Neural cell (in vitro differentiated cells): ENCODE results near the gene EXOC4. TPM values are rescaled to one million over a fixed set of nuclear protein-coding genes. Genes with fewer than 3 reads are reported as not detected.

ENCODE experiments used
- H2AFZ ChIP-seq: fragments of 200-600, 300-800 bp; sonication (generic), shearing (Covaris generic); 2 replicates; pipeline ENCODE4 v1.6.0; 2014; ENCODE audit warnings: low read depth, mild to moderate bottlenecking, antibody characterized with exemption, low read length, moderate library complexity
- H3F3A ChIP-seq: fragments of 200-600 bp; shearing (Covaris generic); 2 replicates; pipeline ENCODE4 v1.6.1; 2016; ENCODE audit warnings: mild to moderate bottlenecking, moderate library complexity, mixed read lengths, antibody characterized with exemption, low read length; ENCODE audit not compliant: insufficient read depth, poor library complexity, severe bottlenecking
- H3K27ac ChIP-seq: fragments of 200-600, 300-800 bp; sonication (generic), shearing (Covaris generic); 2 replicates; pipeline ENCODE4 v1.5.1; 2014; ENCODE audit warnings: mild to moderate bottlenecking, low read length, moderate library complexity
- H3K27me3 ChIP-seq: fragments of 300-800, 200-600 bp; sonication (generic), shearing (Covaris generic); 2 replicates; pipeline ENCODE4 v1.6.0; 2014; ENCODE audit warnings: mild to moderate bottlenecking, low read depth, low read length, moderate library complexity; ENCODE audit not compliant: insufficient read depth
- H3K36me3 ChIP-seq: fragments of 300-800, 200-600 bp; sonication (generic), shearing (Covaris generic); 2 replicates; pipeline ENCODE4 v1.5.1; 2014; ENCODE audit warnings: mild to moderate bottlenecking, antibody characterized with exemption, low read length, moderate library complexity; ENCODE audit not compliant: insufficient read depth
- H3K4me2 ChIP-seq: fragments of 300-800, 200-600 bp; sonication (generic), shearing (Covaris generic); 2 replicates; pipeline ENCODE4 v1.6.0; 2014; ENCODE audit warnings: mild to moderate bottlenecking, low read length
- H3K4me3 ChIP-seq: fragments of 300-800, 200-600 bp; sonication (generic), shearing (Covaris generic); 2 replicates; pipeline ENCODE4 v1.5.1; 2014; ENCODE audit warnings: mild to moderate bottlenecking, low read length, moderate library complexity
- H3K79me2 ChIP-seq: fragments of 200-600 bp; shearing (Covaris generic); replicated peaks from 2 replicates; pipeline ENCODE4 v1.6.0; 2014; ENCODE audit warnings: mild to moderate bottlenecking, low read length, moderate library complexity; ENCODE audit not compliant: insufficient read depth
- H3K9ac ChIP-seq: fragments of 300-800, 200-600 bp; sonication (generic), shearing (Covaris generic); 2 replicates; pipeline ENCODE4 v1.6.1; 2016; ENCODE audit warnings: mild to moderate bottlenecking, low read length, mixed read lengths
- H3K9me2 ChIP-seq: fragments of 200-600 bp; shearing (Covaris generic); 2 replicates; pipeline ENCODE4 v1.6.1; 2016; ENCODE audit warnings: mild to moderate bottlenecking, low read length, mixed read lengths; ENCODE audit not compliant: insufficient read depth
- H3K9me3 ChIP-seq: fragments of 200-600, 300-800 bp; sonication (generic), shearing (Covaris generic); 2 replicates; pipeline ENCODE4 v1.6.1; 2016; ENCODE audit warnings: mild to moderate bottlenecking, mixed run types, low read length, moderate library complexity, mixed read lengths
- H4K20me1 ChIP-seq: fragments of 200-600 bp; shearing (Covaris generic); 2 replicates; pipeline ENCODE4 v1.6.1; 2016; ENCODE audit warnings: mild to moderate bottlenecking, mixed run types; ENCODE audit not compliant: insufficient read depth
- EP300 ChIP-seq: fragments of 450-650 bp; conservative IDR thresholded peaks from 2 replicates; pipeline ENCODE4 v1.6.1; 2014; ENCODE audit warnings: antibody characterized with exemption, mild to moderate bottlenecking, moderate library complexity; ENCODE audit not compliant: poor library complexity, severe bottlenecking
- EZH2 ChIP-seq: fragments of 200-600, 300-800 bp; shearing (Covaris generic), sonication (generic); IDR thresholded peaks from 2 replicates; pipeline ENCODE4 v1.6.1; 2014; ENCODE audit warnings: antibody characterized with exemption, low read length, borderline replicate concordance, mild to moderate bottlenecking; ENCODE audit not compliant: insufficient read depth, poor library complexity, severe bottlenecking
- MXI1 ChIP-seq: fragments of 450-650 bp; conservative IDR thresholded peaks from 2 replicates; pipeline ENCODE4 v1.6.1; 2014; ENCODE audit warnings: antibody characterized with exemption, mild to moderate bottlenecking; ENCODE audit not compliant: poor library complexity, severe bottlenecking
- POLR2AphosphoS5 ChIP-seq: IDR thresholded peaks from 2 replicates; pipeline ENCODE4 v1.6.1; 2012
- RAD21 ChIP-seq: fragments of 450-650 bp; conservative IDR thresholded peaks from 2 replicates; pipeline ENCODE4 v1.6.1; 2014; ENCODE audit warnings: antibody characterized with exemption, mild to moderate bottlenecking, moderate library complexity
- REST ChIP-seq: IDR thresholded peaks from 2 replicates; pipeline ENCODE4 v1.6.1; 2012; ENCODE audit warnings: borderline replicate concordance
- SMC3 ChIP-seq: fragments of 450-650 bp; conservative IDR thresholded peaks from 2 replicates; pipeline ENCODE4 v1.6.1; 2014; ENCODE audit warnings: antibody characterized with exemption, mild to moderate bottlenecking, moderate library complexity; ENCODE audit not compliant: poor library complexity
- TAF1 ChIP-seq: IDR thresholded peaks from 2 replicates; pipeline ENCODE4 v1.6.1; 2012; ENCODE audit warnings: low read depth
- polyA plus RNA-seq: library from polyadenylated mRNA; depleted of rRNA; stranded (reverse); fragments of >200 nt; gene quantifications from 2 replicates; pipeline ENCODE4 v1.2.3, GENCODE V29; 2014
- TF ChIP-seq, protein P1 (sequence below): fragments of 450-650 bp; IDR thresholded peaks from 2 replicates; pipeline ENCODE4 v1.5.1; 2014; ENCODE audit warnings: antibody characterized with exemption, mild to moderate bottlenecking, moderate library complexity; ENCODE audit not compliant: poor library complexity, severe bottlenecking

The EXOC4 gene
- polyA plus RNA-seq, 1 donor from 2014 or later, result 36.5 TPM

- Histone ChIP-seq H3K9ac (no peak overlapping the region), H3K36me3 (no peaks in the 10 kb centered on the region), H4K20me1 (no peaks in the 10 kb centered on the region), H3K27ac (no peak overlapping the region), H3K9me2 (no peaks in the 10 kb centered on the region), H3K4me2 (no peak overlapping the region), H3K9me3 (no peaks in the 10 kb centered on the region), H3K79me2 (no peaks in the 10 kb centered on the region), H3F3A (no peaks in the 10 kb centered on the region), H3K27me3 (no peaks in the 10 kb centered on the region), H3K4me3 (no peak overlapping the region), H2AFZ (no peak overlapping the region)
- no peak for TF ChIP-seq REST
- TF ChIP-seq EP300, result no peak
- TF ChIP-seq, protein P1, sequence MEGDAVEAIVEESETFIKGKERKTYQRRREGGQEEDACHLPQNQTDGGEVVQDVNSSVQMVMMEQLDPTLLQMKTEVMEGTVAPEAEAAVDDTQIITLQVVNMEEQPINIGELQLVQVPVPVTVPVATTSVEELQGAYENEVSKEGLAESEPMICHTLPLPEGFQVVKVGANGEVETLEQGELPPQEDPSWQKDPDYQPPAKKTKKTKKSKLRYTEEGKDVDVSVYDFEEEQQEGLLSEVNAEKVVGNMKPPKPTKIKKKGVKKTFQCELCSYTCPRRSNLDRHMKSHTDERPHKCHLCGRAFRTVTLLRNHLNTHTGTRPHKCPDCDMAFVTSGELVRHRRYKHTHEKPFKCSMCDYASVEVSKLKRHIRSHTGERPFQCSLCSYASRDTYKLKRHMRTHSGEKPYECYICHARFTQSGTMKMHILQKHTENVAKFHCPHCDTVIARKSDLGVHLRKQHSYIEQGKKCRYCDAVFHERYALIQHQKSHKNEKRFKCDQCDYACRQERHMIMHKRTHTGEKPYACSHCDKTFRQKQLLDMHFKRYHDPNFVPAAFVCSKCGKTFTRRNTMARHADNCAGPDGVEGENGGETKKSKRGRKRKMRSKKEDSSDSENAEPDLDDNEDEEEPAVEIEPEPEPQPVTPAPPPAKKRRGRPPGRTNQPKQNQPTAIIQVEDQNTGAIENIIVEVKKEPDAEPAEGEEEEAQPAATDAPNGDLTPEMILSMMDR, result no peak
- TF ChIP-seq TAF1, result no peak
- no peak for TF ChIP-seq MXI1
- TF ChIP-seq RAD21, result no peak
- TF ChIP-seq SMC3, result no peak
- no peak for TF ChIP-seq EZH2
- TF ChIP-seq POLR2AphosphoS5, result no peak
Measured at GRCh38 chr7:134048166-134048565, 795.3 kb downstream of the EXOC4 start.

- Histone ChIP-seq H4K20me1 (no peaks in the 10 kb centered on the region), H2AFZ (no peak overlapping the region), H3K27ac (no peak overlapping the region), H3K36me3 (no peaks in the 10 kb centered on the region), H3K4me3 (no peak overlapping the region), H3F3A (no peaks in the 10 kb centered on the region), H3K27me3 (no peaks in the 10 kb centered on the region), H3K79me2 (no peaks in the 10 kb centered on the region), H3K9ac (no peak overlapping the region), H3K9me2 (no peaks in the 10 kb centered on the region), H3K9me3 (no peaks in the 10 kb centered on the region), H3K4me2 (no peak overlapping the region)
- no peak for TF ChIP-seq EP300
- no peak for TF ChIP-seq SMC3
- TF ChIP-seq MXI1, result no peak
- TF ChIP-seq REST, result no peak
- TF ChIP-seq, protein P1, result no peak
- no peak for TF ChIP-seq POLR2AphosphoS5
- TF ChIP-seq TAF1, result no peak
- TF ChIP-seq RAD21, result no peak
- TF ChIP-seq EZH2, result no peak
Measured at GRCh38 chr7:134051020-134051419, 798.1 kb downstream of the EXOC4 start.
